GM19395 (cell line): ENCODE measurements around the gene GRM7.

Experiments
- ATAC-seq: cut with Tn5 transposase; IDR thresholded peaks from one replicate; pipeline ENCODE4 v1.9.1; 2021; ENCODE audit warnings: mild to moderate bottlenecking, moderate library complexity; ENCODE audit not compliant: unreplicated experiment

The GRM7 gene

GRCh38 chr3:7290077-7290825 is 429.3 kb downstream of the GRM7 start:
- no peak for ATAC-seq

GRCh38 chr3:7292362-7292761 is 431.4 kb downstream of the GRM7 start:
- no peak for ATAC-seq

GRCh38 chr3:7293286-7293685 is 432.4 kb downstream of the GRM7 start:
- no peak for ATAC-seq

GRCh38 chr3:7305561-7305960 is 444.6 kb downstream of the GRM7 start:
- no peak for ATAC-seq

GRCh38 chr3:7306901-7307300 is 446.0 kb downstream of the GRM7 start:
- ATAC-seq = no peak

- no peak for ATAC-seq
These were observed 446.5 kb downstream of the GRM7 start for GRCh38 chr3:7307410-7307809.

- no peak for ATAC-seq
These were observed 448.8 kb downstream of the GRM7 start for GRCh38 chr3:7309641-7310102.

- no peak for ATAC-seq
These were observed 454.1 kb downstream of the GRM7 start for GRCh38 chr3:7315037-7315436.

- ATAC-seq = no peak
These were observed 462.2 kb downstream of the GRM7 start for GRCh38 chr3:7322957-7323669.

GRCh38 chr3:7328339-7328738 is 467.4 kb downstream of the GRM7 start:
- ATAC-seq = no peak

GRCh38 chr3:7332696-7333095 is 471.8 kb downstream of the GRM7 start:
- ATAC-seq = no peak

GRCh38 chr3:7333125-7333524 is 472.2 kb downstream of the GRM7 start:
- no peak for ATAC-seq

- ATAC-seq = no peak
These were observed 479.9 kb downstream of the GRM7 start for GRCh38 chr3:7340795-7341194.

- no peak for ATAC-seq
These were observed 485.4 kb downstream of the GRM7 start for GRCh38 chr3:7346364-7346763.

GRCh38 chr3:7357101-7357500 is 496.2 kb downstream of the GRM7 start:
- ATAC-seq = no peak

- ATAC-seq = no peak
These were observed 507.1 kb downstream of the GRM7 start for GRCh38 chr3:7367968-7368367.

- no peak for ATAC-seq
These were observed 507.7 kb downstream of the GRM7 start for GRCh38 chr3:7368597-7368996.

- ATAC-seq = no peak
These were observed 511.0 kb downstream of the GRM7 start for GRCh38 chr3:7371693-7372572.

- no peak for ATAC-seq
These were observed 516.2 kb downstream of the GRM7 start for GRCh38 chr3:7377103-7377502.

GRCh38 chr3:7381741-7382140 is 520.8 kb downstream of the GRM7 start:
- no peak for ATAC-seq

GRCh38 chr3:7382293-7383010 is 521.5 kb downstream of the GRM7 start:
- no peak for ATAC-seq
